Measurements from ENCODE around the gene PANK4.
"Not testable (repeated sequence)": the region's sequence is repeated elsewhere in the genome, so short reads cannot be mapped to it uniquely, and the experiment has no call there.

Gene PANK4

DNA sequence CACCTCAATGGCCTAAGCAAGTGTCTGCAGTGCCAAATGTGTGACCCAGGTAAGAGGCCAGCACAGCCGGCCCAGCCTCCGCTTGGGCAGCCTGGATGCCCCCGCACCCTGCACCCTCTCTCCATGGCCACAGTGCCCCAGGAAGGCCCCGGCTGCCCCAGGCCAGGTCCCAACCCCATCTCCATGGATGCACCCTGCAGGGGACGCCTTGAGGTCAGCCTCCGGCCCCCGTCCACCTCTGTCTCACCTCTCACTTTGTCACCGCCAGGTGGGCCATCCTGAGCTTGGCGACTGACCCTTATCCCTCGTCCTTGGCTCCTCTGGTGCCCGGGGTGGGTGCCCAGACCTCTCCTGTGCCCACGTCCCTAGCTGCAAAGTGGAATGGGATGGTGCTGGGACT is 32.0 kb upstream of the PANK4 start:
- no peak for DNase-seq

DNA sequence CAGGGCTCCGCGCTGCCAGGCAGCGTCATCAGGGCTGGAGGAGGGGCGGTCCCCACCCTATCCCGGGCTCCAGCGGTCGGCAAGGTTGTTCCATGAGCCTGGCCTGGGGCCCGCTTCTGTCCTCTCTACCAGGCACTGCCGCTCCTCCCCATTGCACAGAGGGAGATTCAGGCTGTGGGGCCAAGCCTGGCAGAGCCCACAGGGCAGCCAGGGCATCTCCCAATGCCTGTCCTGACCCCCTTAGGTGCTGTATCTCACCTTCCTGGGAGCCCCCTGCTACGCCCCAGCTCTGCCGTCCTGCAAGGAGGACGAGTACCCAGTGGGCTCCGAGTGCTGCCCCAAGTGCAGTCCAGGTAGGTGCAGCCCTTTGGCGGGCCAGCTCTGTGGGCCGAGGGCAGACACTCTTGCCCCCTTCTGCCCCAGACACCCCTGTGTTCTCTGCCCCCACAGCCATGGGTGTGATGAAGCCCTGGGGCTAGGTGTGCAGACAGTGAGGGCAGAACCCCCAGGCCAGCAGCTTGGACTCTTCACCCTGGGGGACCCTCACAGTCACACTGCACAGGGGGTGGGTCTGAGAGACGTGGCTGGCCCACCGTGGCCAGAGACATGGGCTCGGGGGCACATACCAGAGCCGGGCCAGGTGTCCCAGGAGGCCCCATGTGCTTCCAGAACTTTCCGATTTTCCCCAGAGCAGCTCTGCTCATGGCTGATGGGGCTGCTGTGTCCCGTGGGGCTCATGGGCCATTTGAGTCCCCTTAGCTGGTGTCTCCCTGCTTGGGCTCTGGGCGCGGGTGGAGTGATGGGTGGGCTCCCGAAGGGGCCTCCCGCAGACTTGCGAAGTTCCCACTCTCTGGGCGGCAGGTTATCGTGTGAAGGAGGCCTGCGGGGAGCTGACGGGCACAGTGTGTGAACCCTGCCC is 31.3 kb upstream of the PANK4 start:
- DNase-seq, result no peak

DNA sequence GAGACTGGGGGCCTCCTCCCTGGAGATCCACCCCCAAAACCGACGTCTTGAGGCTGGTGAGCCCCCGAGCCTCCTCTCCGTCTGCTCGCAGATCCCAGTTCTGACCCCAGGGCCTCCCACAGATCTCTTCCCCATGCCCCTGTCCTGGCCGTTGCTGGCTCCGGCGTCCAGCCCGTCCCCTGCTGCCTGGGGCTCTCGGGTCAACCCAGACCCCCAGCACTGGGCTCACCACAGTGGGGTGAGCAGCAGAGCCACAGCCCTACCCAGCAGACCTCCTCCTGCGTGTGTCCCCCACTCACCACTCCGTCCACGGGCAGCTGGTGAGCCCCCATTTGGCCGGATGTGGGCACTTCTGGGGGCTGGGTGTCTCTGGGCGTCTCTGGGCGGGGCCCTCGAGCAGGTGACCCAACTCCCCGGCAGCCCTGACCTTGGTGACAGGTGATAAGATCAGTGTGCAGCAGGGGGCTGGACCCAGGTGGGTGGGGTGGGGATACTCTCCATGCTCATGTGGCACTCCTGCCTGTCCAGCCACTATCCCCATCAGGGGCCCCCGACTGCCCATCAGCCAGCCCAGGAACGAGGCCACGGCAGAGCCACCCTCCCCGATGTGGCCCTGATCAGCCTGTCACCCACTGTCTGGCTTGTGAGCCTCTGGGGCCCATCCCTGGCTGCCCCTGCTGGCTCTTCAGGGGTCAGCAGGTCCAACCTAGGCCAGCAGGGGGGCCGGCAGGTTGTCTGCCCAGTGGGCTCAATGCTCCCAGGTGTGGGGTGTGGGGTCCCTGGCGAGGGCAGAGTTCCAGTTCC is 30.5 kb upstream of the PANK4 start:
- no peak for DNase-seq

DNA sequence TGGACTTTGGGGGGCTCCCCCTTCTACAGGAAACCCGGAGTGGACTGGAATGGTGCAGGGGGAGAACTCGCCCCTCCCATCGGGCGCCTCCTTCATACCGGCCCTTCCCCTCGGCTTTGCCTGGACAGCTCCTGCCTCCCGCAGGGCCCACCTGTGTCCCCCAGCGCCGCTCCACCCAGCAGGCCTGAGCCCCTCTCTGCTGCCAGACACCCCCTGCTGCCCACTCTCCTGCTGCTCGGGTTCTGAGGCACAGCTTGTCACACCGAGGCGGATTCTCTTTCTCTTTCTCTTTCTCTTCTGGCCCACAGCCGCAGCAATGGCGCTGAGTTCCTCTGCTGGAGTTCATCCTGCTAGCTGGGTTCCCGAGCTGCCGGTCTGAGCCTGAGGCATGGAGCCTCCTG is 29.9 kb upstream of the PANK4 start, which contains the start of gene TNFRSF14:
TSS of gene TNFRSF14 (plus strand) at position 95 of the 401 bp plus-strand sequence. CDS start at position 389, 294 bp downstream.
- DNase-seq, result no peak

DNA sequence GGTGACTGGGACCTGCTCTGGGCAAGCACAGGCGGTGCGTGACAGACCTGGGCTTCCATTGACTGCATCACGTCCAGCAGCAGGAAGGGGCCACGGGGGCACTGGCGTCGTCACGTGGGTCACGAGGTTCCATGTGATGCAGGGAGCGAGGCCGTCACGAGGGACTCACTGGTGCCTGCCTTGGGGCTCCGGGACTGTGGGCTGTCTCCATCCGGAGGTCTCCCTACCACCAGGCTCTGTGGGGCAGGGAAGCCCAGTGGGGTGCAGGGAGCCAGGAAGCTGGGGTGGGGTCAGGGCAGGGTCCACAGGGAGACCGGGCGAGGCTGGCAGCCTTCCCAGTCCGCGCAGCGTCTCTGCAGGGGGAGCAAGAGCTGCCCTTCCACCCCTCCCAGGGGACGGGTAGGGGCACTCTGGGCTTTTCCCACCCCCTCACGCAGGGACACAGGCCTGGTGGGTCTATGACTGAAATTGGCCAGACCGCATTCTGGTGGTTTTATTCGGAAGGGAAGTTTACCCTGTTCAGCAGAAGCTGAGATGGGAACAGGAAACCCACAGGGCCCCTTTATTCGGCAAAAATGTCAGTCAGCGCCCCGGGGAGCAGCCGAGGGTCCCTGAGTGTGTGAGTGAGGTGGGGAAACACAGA is 29.4 kb upstream of the PANK4 start:
- DNase-seq, result no peak

DNA sequence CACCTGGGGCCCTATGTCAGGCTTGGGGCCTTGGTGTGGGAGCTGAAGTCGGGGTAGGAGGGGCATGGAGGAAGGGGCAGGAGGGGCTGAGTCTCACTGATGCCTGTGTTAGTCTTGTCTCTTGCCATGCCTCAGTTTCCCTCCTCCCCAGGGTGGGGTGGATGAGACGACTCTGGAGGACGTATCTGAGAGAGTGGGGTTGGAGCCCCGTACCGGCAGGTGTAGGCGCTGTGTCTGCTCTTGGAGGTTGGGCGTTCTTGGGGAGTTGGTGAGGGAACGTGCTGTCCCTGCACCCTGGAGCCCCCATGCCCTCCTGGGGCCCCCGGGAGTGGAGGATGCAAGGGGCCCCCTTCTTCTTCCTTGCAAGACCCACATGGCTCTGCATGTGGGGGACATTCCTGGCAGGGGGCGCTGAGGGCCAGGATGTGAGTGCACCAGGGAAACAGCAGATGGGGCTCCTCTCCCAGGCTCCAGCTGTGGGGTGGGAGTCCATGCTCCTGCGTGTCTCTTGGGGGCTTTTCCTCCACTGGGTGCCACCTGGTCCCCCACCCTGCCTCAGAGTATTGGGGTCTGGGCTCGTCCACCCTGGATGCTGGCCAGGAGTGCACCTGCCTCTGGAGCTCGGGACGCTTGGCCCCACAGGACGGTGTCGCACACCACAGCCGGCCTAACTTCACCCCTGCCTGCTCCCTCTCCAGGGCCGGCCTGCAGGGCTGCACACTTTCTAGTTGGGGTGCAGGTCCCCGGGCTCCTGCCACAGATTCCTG is 28.4 kb upstream of the PANK4 start:
- DNase-seq, result no peak

DNA sequence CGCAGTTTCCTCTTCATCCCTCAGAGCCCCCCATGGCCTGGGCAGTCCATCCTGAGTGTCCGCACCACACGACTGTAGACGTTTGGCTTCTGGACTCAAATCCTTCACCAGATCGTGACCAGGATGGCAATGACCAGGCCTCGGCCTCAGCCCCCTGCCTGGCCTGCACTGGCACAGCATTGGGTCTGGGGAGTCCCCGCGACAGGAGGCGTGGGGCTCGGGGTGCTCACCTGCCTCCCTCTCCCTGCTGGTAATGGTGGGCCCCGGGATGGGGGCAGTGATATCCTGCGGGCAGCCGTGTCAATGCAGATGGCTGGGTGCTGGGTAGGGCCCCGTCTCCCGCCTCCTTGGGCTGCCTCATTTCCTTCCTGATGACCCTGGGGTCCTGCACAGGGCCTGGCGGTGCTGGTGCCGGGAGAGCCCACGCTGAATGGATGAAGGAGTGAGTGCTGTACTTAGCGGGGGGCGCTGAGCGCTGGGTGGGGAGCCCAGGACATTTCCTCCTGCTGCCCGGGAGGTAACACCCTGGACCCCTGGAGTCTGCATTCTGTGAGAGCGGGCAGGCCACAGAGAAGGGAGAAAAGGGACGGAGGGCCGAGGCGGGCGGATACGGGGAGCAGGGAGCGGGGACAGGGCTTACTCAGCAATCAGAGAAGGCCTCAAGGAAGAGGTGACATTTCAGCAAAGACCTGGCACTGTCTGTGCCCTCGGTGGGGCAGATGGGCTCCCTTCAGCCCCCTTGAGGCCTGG is 27.6 kb upstream of the PANK4 start:
- no peak for DNase-seq

DNA sequence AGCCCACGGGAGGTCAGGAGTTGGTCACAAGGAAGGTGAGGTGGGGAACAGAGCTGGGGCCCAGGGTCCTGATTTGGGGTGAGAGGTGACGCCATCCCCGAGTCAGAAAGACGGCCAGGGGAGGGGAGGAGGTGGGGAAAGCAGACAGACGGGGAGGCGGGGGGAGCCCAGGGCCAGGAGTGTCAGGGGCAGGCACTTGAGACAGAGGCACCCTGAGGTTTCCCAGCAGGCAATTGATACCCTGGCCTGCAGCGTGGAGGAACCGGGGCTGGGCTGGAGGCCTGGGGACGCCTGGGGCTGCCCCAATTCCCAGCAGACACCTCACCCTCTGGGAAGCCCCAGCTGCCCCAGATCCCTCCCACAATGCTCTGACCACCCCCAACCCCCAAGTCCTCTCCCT is 26.7 kb upstream of the PANK4 start:
- not testable (repeated sequence) for DNase-seq

DNA sequence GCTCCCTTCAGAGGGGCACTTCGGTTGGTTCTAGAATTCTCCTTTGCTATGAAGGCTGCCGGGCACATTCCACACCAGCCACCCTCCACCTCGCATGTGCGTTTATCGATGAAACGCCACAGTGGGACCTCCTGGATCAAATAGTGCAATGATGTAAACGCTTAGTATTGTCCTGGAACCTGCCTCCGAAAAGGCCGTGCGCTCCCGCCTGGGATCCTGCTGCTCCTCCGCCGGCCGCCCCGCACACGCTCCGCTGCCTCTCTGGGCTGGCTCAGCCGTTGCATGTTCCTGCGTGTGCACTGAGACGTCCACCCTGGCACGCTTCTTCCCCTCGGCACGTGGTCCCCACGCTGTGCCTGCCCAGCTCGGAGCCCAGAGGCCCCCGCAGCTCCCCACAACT is 25.8 kb upstream of the PANK4 start:
- no peak for DNase-seq

DNA sequence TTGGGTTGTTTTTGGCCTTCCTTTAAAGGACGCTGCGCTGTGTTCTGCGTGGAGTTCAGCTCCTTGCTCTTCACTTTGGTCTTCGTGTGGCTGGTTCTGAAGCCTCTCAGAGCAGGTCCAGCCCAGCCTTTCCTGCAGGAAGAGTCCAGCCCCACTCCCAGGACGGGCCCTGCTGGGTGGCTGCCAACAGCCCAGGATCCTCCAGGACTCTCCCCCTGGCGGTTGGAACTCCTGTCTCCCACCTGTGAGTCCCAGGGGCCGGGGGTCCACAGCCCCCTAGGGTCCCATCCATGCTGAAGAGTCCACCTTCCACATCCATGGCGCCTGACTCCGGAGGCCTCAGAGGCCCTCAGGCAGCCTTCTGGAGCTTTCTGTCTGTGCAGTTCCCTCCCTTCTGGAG is 25.1 kb upstream of the PANK4 start:
- DNase-seq, result not testable (repeated sequence)

DNA sequence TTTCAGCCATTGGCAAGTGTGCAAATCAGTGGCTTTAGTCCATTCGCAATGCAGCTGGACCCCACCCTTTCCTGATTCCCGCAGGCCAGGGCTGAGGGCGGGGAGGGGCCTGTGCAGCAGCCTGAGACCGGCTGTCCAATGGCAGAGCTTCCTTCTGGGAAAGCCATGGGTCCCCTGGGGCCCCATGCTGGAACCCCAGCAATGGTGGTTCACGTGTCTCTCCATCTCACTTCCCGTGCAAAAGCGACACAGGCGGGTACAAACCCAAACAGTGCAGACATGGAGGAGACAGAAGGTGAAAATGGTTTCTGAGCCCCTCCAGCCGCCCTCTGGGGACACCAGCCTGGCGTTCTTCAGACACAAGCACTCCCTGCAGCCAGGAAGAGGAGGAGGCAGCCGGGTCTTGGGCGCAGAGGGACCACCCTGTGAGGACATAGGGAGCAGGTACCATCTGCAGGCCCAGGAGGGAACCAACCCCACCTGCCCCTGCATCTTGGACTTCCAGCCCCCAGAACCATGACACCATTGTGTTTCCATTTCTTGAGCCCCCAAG is 24.0 kb upstream of the PANK4 start:
- DNase-seq, result not testable (repeated sequence)

DNA sequence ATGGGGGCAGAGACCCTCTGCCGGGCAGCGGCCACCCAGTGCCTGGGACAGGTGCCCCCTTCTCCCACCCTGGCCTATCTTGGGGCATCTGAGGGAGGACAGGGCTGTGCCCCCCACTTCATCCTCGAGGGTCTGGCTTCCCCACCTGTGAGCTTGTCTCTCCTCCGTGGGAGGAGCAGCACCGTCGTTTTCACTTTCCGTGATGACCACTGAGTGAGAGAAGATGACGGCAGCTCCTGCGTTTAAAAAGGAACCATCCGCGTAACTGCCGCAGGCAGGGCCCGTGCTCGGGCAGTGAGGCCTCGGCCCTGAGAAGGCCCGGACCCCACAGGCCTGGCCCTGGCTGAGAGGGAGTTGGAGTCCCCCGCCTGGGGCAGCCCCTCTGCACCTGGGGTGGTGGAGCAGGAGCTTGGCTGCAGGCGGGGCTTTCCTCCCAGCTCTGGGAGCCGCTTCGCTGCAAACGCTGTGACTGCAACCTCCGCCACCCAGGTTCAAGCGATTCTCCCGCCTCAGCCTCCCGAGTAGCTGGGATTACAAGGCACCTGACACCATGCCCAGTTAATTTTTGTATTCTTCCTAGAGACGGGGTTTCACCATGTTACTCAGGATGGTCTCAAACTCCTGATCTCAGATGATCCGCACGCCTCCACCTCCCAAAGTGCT is 23.1 kb upstream of the PANK4 start:
- DNase-seq, result not testable (repeated sequence)

DNA sequence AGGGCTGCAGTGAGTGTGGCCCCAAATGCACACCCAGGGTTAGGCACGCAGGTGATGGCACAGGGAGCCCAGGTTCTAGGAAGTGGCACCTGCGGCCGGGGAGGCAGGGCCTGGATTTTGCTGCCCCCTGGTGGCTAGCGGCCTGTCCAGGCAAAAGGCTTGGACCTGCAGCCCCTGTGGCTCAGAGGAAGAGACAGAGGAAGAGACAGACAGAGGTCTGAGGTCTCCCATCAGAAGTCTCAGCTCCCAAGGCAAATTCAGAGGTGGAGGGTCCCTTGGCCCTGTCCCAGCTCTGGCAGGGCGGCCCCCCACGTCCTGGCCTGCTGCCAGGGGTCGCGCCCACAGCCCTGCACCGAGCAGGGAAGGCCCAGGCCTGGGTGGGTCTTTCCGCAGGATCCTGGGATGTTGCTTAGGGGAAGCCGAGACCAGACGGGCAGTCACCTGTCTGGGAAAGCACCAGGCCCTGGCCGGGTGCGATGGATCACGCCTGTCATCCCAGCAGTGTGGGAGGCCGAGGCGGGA is 21.7 kb upstream of the PANK4 start:
- peak; percentile 75 for DNase-seq

DNA sequence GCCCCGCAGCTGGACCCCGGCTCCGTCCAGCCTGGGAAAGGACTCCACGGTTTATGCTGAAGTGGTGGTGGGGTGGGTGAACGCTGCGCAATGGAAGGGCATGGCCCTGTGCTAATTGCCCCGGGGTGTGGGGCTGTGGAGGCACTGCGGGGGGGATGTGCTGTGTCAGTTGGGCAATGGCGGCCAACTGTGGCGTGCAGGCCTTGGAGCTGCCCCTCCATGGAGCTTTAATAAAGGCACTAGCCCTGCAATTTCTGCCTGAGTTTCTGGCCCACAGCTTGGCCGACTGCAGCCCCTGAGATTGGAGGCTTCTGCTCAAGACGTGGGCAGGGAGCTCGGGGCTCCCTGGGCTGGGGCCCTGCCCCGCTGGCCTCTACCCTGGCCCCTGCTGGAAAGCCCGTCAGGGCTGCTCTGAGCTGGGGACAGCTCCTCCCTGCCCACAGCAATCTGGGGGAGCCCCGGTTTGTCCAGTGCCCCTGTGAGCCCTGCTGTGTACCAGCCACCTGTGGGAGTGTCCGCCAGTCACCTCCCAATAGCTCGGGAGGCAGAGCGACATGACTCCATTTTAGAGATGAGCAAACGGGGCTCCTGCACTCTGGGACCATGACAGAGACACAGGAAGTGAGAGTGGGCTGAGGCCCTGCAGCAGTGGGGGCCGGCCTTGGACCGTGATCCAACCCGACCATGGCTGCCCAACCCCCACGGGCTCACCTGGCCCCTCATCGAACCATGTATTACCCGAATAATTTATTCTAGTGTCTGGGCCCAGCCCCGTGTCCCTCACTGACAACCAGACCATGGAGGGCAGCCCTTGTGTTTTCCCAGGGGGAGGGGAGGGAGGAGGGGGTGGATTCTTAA is 21.0 kb upstream of the PANK4 start:
- DNase-seq, result no peak

DNA sequence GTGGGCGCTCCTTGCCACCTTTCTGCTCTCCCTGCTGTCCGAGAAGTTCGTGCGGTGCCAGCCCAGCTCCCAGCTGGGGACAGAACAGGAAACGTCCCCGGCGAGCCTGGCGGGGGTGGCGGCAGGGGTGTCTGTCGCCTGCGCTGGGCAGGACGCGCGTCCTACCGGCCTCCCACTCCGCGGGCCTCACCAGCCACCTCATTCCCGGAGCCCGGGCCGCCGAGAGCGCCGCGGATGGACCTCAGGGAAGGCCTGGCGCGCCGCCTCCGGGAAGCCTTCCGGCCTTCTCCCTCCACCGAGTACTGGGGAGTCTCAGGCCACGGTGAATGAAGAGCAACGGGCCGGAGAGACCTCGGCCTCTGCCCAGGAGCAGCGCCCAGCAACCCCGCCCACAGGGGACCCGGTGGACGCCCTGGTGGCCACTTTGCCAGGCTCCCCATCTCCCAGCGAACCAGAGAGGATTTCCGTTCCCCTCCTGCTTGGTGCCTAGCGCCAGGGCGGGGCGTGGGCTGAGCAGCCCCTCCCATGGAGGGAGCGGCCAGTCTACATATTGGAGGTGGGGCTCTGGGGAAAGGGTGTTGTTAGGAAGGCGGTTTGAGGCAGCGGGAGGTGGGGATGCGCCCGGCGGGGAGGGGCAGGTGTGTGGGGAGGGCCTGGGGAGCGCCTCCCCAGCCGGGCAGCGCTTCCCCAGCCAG is 20.3 kb upstream of the PANK4 start:
- peak; percentile 84 for DNase-seq

DNA sequence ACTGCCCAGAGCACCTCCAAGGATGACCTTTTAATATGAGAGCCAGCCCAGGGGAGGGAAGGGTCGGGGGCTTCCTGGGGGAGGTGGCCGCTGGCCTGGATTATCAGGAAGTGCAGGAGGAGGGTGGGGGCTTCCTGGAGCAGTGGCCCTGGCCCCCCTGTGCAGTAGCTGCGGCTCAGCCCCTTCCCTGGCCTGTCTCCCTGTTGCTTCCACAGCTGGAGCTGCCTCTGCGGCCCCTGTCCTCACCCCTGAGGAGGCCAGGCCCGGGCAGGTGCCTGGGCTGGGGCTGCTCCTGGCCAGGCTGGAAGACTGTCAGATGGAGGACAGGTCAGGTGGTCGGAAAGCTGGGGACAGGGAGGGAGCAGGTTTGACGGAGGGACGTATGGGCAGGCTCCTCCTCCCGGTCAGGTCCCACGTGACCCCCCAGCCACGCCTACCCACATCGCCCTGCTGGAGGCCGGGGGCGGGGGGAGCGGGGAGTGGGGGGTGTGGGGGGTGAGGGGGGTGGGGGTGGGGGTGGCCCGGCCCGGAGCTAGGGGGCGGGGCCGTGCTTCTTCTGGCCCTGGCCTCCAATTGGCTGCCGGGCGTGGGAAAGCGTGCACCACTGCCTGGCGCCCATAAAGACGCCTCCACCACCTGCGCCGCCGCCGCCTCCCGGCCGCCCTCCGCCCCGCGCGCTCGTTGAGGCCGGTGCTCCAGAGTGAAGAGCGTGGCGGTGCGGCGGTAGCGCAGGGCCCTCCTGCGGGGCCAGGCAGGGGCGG is 19.5 kb upstream of the PANK4 start:
- DNase-seq, result peak; percentile 88

DNA sequence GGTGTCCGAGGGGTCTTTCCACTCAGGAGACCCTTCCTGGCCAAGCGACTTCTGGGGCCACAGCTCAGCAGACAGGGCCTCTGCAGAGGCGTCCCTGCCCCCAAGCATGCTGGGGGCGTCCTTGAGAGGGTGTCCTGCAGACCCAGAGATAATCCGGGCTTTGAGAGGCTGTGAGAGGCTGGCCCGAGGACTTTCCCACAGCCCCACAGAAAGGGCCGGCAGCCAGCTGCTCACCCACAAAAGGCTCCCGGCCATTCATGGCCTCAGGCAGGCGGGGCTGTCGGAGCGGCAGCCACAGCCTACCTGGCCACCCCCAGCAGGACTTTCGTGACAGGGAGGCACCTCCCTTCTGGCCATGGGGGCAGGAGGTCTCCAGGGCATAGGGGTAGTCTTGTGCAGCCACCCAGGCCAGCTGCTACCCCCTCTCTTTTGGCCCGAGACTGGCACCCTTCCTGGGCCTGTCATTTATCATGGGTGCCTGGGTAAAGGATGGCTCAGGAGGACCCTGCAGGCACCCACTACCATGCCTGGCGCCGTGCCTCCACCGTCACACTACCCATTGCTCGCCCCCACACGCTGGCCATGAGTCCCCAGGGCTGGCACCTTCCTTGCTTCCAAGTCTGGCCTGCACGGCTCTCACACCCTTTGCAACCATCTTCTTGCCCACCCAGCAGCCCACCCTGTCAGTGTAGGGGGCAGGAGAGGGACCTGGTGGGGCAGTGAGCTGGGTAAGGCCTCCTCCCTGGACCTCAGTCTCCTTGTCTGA is 18.7 kb upstream of the PANK4 start:
- no peak for DNase-seq

Data from NCI-H1436 (cell line).